ENCODE measurements around the gene HCN1. TPM values are rescaled to one million over a fixed set of nuclear protein-coding genes. Genes with fewer than 3 reads are reported as not detected.

Gene HCN1
- total and polyA plus RNA-seq, 12 donors, result 0.05 to 0.20 (median 0.07) TPM; not detected in 3

DNA sequence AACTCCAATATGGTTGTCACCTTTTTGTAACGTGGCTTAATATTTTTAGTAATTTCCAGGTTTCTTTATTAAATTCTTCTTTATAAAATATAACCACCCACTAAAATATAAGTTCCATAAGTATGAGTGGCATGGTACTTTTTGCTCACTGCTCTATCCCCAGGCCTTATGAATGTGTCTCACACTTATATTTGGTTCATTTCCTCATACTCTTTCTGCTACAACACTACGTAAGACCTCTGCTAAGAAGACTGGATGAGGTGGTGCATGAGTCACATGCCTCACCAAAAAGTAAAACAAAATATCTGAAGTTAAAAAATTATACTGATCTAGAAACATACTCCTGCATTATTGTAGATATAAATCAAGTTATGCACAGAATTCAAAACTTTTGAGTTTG, 400.9 kb downstream of the HCN1 start:
- WGBS, 2 donors, result 90 to 91% methylated on average over 2 of the region's 2 CpGs
- TF ChIP-seq CTCF (IDR thresholded peaks at IDR 0.05), result no peak
- DNase-seq (no peak), ATAC-seq (no peak)
- H3K9me3 ChIP-seq, result peaks cover 0 to 29% (median 0%) of the 10 kb centered on the region in 11 donors
- H3K36me3 ChIP-seq, result no peaks in the 10 kb centered on the region
- H3K27me3 ChIP-seq, result no peaks in the 10 kb centered on the region
- no peak overlapping the region for H3K27ac ChIP-seq
- no peak overlapping the region for H3K4me3 ChIP-seq
- no peaks in the 10 kb centered on the region for H3K4me1 ChIP-seq
- intact Hi-C loops (cut with DNase I), result no loop called here

GRCh38 chr5:45288746-45289145, 407.4 kb downstream of the HCN1 start:
- intact Hi-C loops (cut with DNase I), result no loop called here
- no peak for TF ChIP-seq CTCF (IDR thresholded peaks at IDR 0.05)
- no peak overlapping the region for H3K27ac ChIP-seq
- DNase-seq (no peak), ATAC-seq (no peak)
- H3K4me1 ChIP-seq, result no peaks in the 10 kb centered on the region
- peaks cover 0 to 12% (median 0%) of the 10 kb centered on the region in 11 donors for H3K9me3 ChIP-seq
- no peaks in the 10 kb centered on the region for H3K27me3 ChIP-seq
- WGBS, 2 donors, result 96 to 98% methylated on average over 1 of the region's 1 CpG
- H3K36me3 ChIP-seq, result no peaks in the 10 kb centered on the region
- no peak overlapping the region for H3K4me3 ChIP-seq

GRCh38 chr5:45284436-45284835, 411.7 kb downstream of the HCN1 start:
- intact Hi-C loops (cut with DNase I), result no loop called here
- 96 to 98% methylated on average over 1 of the region's 1 CpG for WGBS, 2 donors
- no peak for DNase-seq
- TF ChIP-seq CTCF (IDR thresholded peaks at IDR 0.05), result no peak
- Histone ChIP-seq H3K36me3 (no peaks in the 10 kb centered on the region), H3K9me3 (peaks cover 0 to 2% (median 0%) of the 10 kb centered on the region in 11 donors), H3K4me1 (no peaks in the 10 kb centered on the region), H3K4me3 (no peak overlapping the region), H3K27me3 (no peaks in the 10 kb centered on the region), H3K27ac (no peak overlapping the region)
- ATAC-seq, result no peak

DNA sequence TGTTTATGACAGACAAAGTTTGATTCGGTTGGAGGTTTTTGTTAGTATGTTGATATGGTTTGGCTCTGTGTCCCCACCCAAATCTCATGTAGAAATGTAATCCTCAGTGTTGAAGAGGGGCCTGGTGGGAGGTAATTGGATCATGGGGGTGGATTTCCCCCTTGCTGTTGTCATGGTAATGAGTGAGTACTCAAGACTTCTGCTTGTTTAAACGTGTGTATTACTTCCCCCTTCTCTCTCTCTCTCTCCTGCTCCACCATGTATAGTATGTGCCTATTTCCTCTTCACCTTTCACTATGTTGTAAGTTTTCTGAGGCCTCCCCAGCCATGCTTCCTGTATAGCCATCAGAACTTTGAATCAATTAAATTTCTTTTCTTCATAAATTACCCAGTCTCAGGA, 415.1 kb downstream of the HCN1 start:
- Histone ChIP-seq H3K9me3 (no peaks in the 10 kb centered on the region), H3K27me3 (no peaks in the 10 kb centered on the region), H3K36me3 (no peaks in the 10 kb centered on the region), H3K4me3 (no peak overlapping the region), H3K27ac (no peak overlapping the region), H3K4me1 (no peaks in the 10 kb centered on the region)
- WGBS, 2 donors, result 60 to 76% methylated on average over 2 of the region's 2 CpGs
- intact Hi-C loops (cut with DNase I), result no loop called here
- DNase-seq (no peak), ATAC-seq (no peak)
- no peak for TF ChIP-seq CTCF (IDR thresholded peaks at IDR 0.05)
